HEK293 (cell line): ENCODE data around the gene ZSCAN12.
"Not testable (repeated sequence)": the region's sequence is repeated elsewhere in the genome, so short reads cannot be mapped to it uniquely, and the experiment has no call there.

Source experiments
- CTCF ChIA-PET: fragments of 350-600 bp; formaldehyde crosslinking; extraction: SDS; loops from one replicate; lab custom pipeline; 2021; ENCODE audit warnings: antibody characterized with exemption; lab: Yijun Ruan, JAX
- POLR2A ChIA-PET: fragments of 300-600 bp; formaldehyde crosslinking; extraction: SDS; loops from one replicate; lab custom pipeline; 2020; ENCODE audit warnings: antibody characterized with exemption, inconsistent platforms; lab: Yijun Ruan, JAX
- H3K27ac ChIP-seq: fragments of 200-500 bp; sonication (Bioruptor generic); 2 replicates; pipeline ENCODE4 v1.5.1; 2014; ENCODE audit warnings: low read depth, low read length, control low read depth, inconsistent platforms; ENCODE audit errors: extremely low read depth
- H3K36me3 ChIP-seq, 2 experiments: fragments of 200-500 bp in 1 of 2; sonication (Bioruptor generic) in 1 of 2; 1 replicate in 1 of 2; 2 replicates in 1 of 2; pipeline ENCODE4 v1.5.1; 2014 to 2017; ENCODE audit warnings: inconsistent platforms in 2 of 2, low read length in 2 of 2; ENCODE audit not compliant: control insufficient read depth in 2 of 2, insufficient read depth in 1 of 2
- H3K4me1 ChIP-seq: fragments of 200-500 bp; sonication (Bioruptor generic); 2 replicates; pipeline ENCODE4 v1.5.1; 2014; ENCODE audit warnings: mild to moderate bottlenecking, low read length, inconsistent platforms; ENCODE audit not compliant: control insufficient read depth, insufficient read depth
- H3K4me3 ChIP-seq: 2 replicates; pipeline ENCODE4 v1.5.1; 2011; ENCODE audit warnings: low read depth, mild to moderate bottlenecking, control low read depth, low read length, moderate library complexity
- H3K9me3 ChIP-seq: fragments of 200-500 bp; sonication (Bioruptor generic); 2 replicates; pipeline ENCODE4 v1.5.1; 2014; ENCODE audit warnings: low read depth, low read length, inconsistent platforms; ENCODE audit not compliant: control insufficient read depth, insufficient read depth
- GLIS1 ChIP-seq: fragments of 450-650 bp; formaldehyde crosslinking; IDR thresholded peaks from 2 replicates; pipeline ENCODE4 v1.5.1; 2016; ENCODE audit warnings: missing biosample characterization, missing genetic modification characterization
- KLF10 ChIP-seq: fragments of 450-650 bp; IDR thresholded peaks from 2 replicates; pipeline ENCODE4 v1.5.1; 2018; ENCODE audit warnings: missing biosample characterization, mild to moderate bottlenecking, missing genetic modification characterization
- KLF7 ChIP-seq: fragments of 450-650 bp; formaldehyde crosslinking; IDR thresholded peaks from 2 replicates; pipeline ENCODE4 v1.5.1; 2016; ENCODE audit warnings: missing biosample characterization, missing genetic modification characterization, borderline replicate concordance
- SP2 ChIP-seq: fragments of 450-650 bp; formaldehyde crosslinking; IDR thresholded peaks from 2 replicates; pipeline ENCODE4 v1.5.1; 2016; ENCODE audit warnings: missing biosample characterization, missing genetic modification characterization
- YY1 ChIP-seq: fragments of 450-650 bp; formaldehyde crosslinking; IDR thresholded peaks from 2 replicates; pipeline ENCODE4 v1.5.1; 2018; ENCODE audit warnings: missing biosample characterization, missing genetic modification characterization
- ZBTB17 ChIP-seq: fragments of 450-650 bp; formaldehyde crosslinking; IDR thresholded peaks from 2 replicates; pipeline ENCODE4 v1.5.1; 2016; ENCODE audit warnings: missing biosample characterization, missing genetic modification characterization
- ZFP3 ChIP-seq: fragments of 450-650 bp; formaldehyde crosslinking; IDR thresholded peaks from 2 replicates; pipeline ENCODE4 v1.5.1; 2016; ENCODE audit warnings: low read depth, missing biosample characterization, missing genetic modification characterization
- ZNF112 ChIP-seq: fragments of 450-650 bp; formaldehyde crosslinking; IDR thresholded peaks from 2 replicates; pipeline ENCODE4 v1.5.0; 2017; ENCODE audit warnings: missing biosample characterization, missing genetic modification characterization
- ZNF223 ChIP-seq: fragments of 450-650 bp; formaldehyde crosslinking; IDR thresholded peaks from 2 replicates; pipeline ENCODE4 v1.5.1; 2016; ENCODE audit warnings: missing biosample characterization, missing genetic modification characterization
- ZNF24 ChIP-seq: fragments of 450-650 bp; formaldehyde crosslinking; IDR thresholded peaks from 2 replicates; pipeline ENCODE4 v1.5.1; 2016; ENCODE audit warnings: missing biosample characterization, missing genetic modification characterization
- ZNF324 ChIP-seq: fragments of 450-650 bp; formaldehyde crosslinking; IDR thresholded peaks from 2 replicates; pipeline ENCODE4 v1.5.1; 2016; ENCODE audit warnings: missing biosample characterization, missing genetic modification characterization
- ZNF555 ChIP-seq: fragments of 450-650 bp; formaldehyde crosslinking; conservative IDR thresholded peaks from 2 replicates; pipeline ENCODE4 v1.5.1; 2017; ENCODE audit warnings: missing biosample characterization, mild to moderate bottlenecking, missing genetic modification characterization, inconsistent platforms
- ZNF571 ChIP-seq: fragments of 450-650 bp; formaldehyde crosslinking; IDR thresholded peaks from 2 replicates; pipeline ENCODE4 v1.5.0; 2017; ENCODE audit warnings: missing biosample characterization, missing genetic modification characterization
- ZNF791 ChIP-seq: fragments of 450-650 bp; formaldehyde crosslinking; IDR thresholded peaks from 2 replicates; pipeline ENCODE4 v1.5.1; 2016; ENCODE audit warnings: missing biosample characterization, missing genetic modification characterization
- ZSCAN30 ChIP-seq: fragments of 450-650 bp; IDR thresholded peaks from 2 replicates; pipeline ENCODE4 v1.5.1; 2018; ENCODE audit warnings: missing biosample characterization, mild to moderate bottlenecking, missing genetic modification characterization, moderate library complexity
- TF ChIP-seq, protein P1 (sequence below): fragments of 450-650 bp; formaldehyde crosslinking; IDR thresholded peaks from 2 replicates; pipeline ENCODE4 v1.5.1; 2016; ENCODE audit warnings: missing biosample characterization, missing genetic modification characterization
- TF ChIP-seq, protein P2 (sequence below): fragments of 450-650 bp; formaldehyde crosslinking; IDR thresholded peaks from 2 replicates; pipeline ENCODE4 v1.5.1; 2016; ENCODE audit warnings: missing biosample characterization, missing genetic modification characterization
- TF ChIP-seq, protein P3 (sequence below): fragments of 450-650 bp; formaldehyde crosslinking; IDR thresholded peaks from 2 replicates; pipeline ENCODE4 v1.5.1; 2017; ENCODE audit warnings: missing biosample characterization, missing genetic modification characterization
- TF ChIP-seq, protein P4 (sequence below): fragments of 450-650 bp; IDR thresholded peaks from 2 replicates; pipeline ENCODE4 v1.5.1; 2018; ENCODE audit warnings: missing biosample characterization, missing genetic modification characterization
- TF ChIP-seq, protein P5 (sequence below): fragments of 450-650 bp; formaldehyde crosslinking; IDR thresholded peaks from 2 replicates; pipeline ENCODE4 v1.5.1; 2016; ENCODE audit warnings: missing biosample characterization, missing genetic modification characterization
- TF ChIP-seq, protein P6 (sequence below): fragments of 450-650 bp; formaldehyde crosslinking; IDR thresholded peaks from 2 replicates; pipeline ENCODE4 v1.5.1; 2016; ENCODE audit warnings: missing biosample characterization, missing genetic modification characterization, low read depth

Gene ZSCAN12

DNA sequence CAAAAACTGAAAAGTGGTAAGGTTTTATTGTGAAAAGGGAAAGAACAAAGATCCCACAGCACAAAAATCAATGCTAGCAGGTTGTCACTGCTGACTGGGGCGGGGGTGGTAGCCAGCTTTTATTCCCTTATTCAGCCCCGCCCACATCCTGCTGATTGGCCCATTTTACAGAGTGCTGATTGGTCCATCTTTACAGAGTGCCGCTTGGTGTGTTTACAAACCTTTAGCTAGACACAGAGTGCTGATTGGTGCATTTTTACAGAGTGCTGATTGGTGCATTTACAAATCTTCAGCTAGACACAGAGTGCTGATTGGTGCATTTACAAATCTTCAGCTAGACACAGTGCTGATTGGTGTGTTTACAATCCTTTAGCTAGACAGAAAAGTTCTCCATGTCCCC lies 45.2 kb upstream of the ZSCAN12 start:
- POLR2A ChIA-PET = interaction anchor here (1.1 kb wide), 1 partner anchor 142 kb away, joined by 3 read pairs; a partner anchor contains a TSS
- H3K9me3 ChIP-seq, H3K4me1 ChIP-seq, H3K36me3 ChIP-seq, H3K27ac ChIP-seq, H3K4me3 ChIP-seq: not testable (repeated sequence)
- CTCF ChIA-PET = interaction anchor here (1.4 kb wide), 1 partner anchor 98 kb away, joined by 4 read pairs; no protein-coding TSS in a partner anchor
- TF ChIP-seq SP2 (tag by site-specific recombination) = peak; percentile 54

DNA sequence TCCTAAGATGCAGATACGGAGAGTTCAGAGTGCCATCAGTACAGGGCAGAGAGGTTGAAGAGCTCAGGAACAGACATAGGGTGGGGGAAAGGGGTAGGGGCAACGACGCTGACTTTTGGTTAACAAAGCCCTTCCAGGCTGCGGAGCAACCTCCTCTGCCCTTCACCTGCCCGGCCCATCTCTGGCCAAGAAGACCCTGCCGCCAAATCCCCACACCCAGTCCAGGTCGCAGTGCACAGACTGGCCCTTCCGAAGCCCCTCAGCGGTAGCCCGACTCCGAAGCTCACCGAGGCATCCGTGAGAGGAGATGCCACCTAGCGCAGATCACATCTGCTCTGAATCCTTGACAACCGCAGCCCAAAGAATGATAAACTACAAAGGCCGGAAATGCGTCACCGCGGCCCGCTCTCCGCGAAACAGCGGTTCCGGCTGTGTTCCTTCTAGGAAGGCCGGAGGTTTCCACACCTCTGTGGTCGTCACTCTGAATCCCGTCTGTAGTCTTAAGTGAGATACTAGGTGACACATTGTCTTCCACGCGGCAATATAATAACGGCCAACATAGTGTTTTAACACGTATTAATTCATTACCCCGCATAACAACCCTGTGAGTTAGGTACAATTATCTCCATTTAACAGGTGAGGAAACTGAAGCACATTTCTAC lies 43.7 kb upstream of the ZSCAN12 start, which contains the start of gene ZSCAN23:
Gene ZSCAN23, minus strand, starts transcription at position 380 of the 662 bp plus-strand sequence. CDS start 7,225 bp downstream, outside the sequence.
- ChIA-PET CTCF (interaction anchor here (1.5 kb wide), 1 partner anchor 99 kb away, joined by 3 read pairs; no protein-coding TSS in a partner anchor), POLR2A (interaction anchor here (0.6 to 2.3 kb wide), 15 partner anchors 9 to 605 kb away, joined by 3 to 8 read pairs (median 3); partner anchors contain the start of genes ZKSCAN3 and ZSCAN12)
- Histone ChIP-seq H3K36me3 (peaks cover 0 to 4% of the 10 kb centered on the region in 2 experiments; a peak in 1 of 3 replicates), H3K9me3 (no peaks in the 10 kb centered on the region), H3K4me3 (peak within 1 kb of the TSS; percentile 83), H3K27ac (no peak within 1 kb of the TSS; the same call in 1 of the 2 replicates), H3K4me1 (peaks cover 2% of the 10 kb centered on the region; the same call in 1 of the 2 replicates)
- TF ChIP-seq ZNF791 (tag by site-specific recombination) = no peak
- TF ChIP-seq, protein P1, sequence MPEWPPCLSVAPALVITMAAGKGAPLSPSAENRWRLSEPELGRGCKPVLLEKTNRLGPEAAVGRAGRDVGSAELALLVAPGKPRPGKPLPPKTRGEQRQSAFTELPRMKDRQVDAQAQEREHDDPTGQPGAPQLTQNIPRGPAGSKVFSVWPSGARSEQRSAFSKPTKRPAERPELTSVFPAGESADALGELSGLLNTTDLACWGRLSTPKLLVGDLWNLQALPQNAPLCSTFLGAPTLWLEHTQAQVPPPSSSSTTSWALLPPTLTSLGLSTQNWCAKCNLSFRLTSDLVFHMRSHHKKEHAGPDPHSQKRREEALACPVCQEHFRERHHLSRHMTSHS (tag by site-specific recombination) = no peak
- TF ChIP-seq ZNF571 (tag by site-specific recombination) = no peak
- TF ChIP-seq ZSCAN30 = peak; percentile 77; the same call in 1 of the 2 replicates
- TF ChIP-seq SP2 (tag by site-specific recombination) = peak; percentile 83
- TF ChIP-seq ZNF24 (tag by site-specific recombination) = no peak
- TF ChIP-seq, protein P2, sequence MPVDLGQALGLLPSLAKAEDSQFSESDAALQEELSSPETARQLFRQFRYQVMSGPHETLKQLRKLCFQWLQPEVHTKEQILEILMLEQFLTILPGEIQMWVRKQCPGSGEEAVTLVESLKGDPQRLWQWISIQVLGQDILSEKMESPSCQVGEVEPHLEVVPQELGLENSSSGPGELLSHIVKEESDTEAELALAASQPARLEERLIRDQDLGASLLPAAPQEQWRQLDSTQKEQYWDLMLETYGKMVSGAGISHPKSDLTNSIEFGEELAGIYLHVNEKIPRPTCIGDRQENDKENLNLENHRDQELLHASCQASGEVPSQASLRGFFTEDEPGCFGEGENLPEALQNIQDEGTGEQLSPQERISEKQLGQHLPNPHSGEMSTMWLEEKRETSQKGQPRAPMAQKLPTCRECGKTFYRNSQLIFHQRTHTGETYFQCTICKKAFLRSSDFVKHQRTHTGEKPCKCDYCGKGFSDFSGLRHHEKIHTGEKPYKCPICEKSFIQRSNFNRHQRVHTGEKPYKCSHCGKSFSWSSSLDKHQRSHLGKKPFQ (tag by site-specific recombination) = no peak
- TF ChIP-seq ZNF223 (tag by site-specific recombination) = no peak
- no peak for TF ChIP-seq ZNF112 (tag by site-specific recombination)
- no peak for TF ChIP-seq ZNF555 (tag by site-specific recombination)
- TF ChIP-seq ZNF324 (tag by site-specific recombination) = 0 out of 2 replicates have a peak, but pooled peaks have one; percentile 32
- no peak for TF ChIP-seq KLF10
- TF ChIP-seq GLIS1 (tag by site-specific recombination) = no peak
- TF ChIP-seq, protein P3, sequence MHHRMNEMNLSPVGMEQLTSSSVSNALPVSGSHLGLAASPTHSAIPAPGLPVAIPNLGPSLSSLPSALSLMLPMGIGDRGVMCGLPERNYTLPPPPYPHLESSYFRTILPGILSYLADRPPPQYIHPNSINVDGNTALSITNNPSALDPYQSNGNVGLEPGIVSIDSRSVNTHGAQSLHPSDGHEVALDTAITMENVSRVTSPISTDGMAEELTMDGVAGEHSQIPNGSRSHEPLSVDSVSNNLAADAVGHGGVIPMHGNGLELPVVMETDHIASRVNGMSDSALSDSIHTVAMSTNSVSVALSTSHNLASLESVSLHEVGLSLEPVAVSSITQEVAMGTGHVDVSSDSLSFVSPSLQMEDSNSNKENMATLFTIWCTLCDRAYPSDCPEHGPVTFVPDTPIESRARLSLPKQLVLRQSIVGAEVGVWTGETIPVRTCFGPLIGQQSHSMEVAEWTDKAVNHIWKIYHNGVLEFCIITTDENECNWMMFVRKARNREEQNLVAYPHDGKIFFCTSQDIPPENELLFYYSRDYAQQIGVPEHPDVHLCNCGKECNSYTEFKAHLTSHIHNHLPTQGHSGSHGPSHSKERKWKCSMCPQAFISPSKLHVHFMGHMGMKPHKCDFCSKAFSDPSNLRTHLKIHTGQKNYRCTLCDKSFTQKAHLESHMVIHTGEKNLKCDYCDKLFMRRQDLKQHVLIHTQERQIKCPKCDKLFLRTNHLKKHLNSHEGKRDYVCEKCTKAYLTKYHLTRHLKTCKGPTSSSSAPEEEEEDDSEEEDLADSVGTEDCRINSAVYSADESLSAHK (tag by site-specific recombination) = 0 out of 2 replicates have a peak, but pooled peaks have one; percentile 36
- TF ChIP-seq, protein P4, sequence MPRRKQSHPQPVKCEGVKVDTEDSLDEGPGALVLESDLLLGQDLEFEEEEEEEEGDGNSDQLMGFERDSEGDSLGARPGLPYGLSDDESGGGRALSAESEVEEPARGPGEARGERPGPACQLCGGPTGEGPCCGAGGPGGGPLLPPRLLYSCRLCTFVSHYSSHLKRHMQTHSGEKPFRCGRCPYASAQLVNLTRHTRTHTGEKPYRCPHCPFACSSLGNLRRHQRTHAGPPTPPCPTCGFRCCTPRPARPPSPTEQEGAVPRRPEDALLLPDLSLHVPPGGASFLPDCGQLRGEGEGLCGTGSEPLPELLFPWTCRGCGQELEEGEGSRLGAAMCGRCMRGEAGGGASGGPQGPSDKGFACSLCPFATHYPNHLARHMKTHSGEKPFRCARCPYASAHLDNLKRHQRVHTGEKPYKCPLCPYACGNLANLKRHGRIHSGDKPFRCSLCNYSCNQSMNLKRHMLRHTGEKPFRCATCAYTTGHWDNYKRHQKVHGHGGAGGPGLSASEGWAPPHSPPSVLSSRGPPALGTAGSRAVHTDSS (tag by site-specific recombination) = peak; percentile 16; the same call in 1 of the 2 replicates
- TF ChIP-seq YY1 (tag by site-specific recombination) = no peak
- no peak for TF ChIP-seq KLF7 (tag by site-specific recombination)
- TF ChIP-seq, protein P5, sequence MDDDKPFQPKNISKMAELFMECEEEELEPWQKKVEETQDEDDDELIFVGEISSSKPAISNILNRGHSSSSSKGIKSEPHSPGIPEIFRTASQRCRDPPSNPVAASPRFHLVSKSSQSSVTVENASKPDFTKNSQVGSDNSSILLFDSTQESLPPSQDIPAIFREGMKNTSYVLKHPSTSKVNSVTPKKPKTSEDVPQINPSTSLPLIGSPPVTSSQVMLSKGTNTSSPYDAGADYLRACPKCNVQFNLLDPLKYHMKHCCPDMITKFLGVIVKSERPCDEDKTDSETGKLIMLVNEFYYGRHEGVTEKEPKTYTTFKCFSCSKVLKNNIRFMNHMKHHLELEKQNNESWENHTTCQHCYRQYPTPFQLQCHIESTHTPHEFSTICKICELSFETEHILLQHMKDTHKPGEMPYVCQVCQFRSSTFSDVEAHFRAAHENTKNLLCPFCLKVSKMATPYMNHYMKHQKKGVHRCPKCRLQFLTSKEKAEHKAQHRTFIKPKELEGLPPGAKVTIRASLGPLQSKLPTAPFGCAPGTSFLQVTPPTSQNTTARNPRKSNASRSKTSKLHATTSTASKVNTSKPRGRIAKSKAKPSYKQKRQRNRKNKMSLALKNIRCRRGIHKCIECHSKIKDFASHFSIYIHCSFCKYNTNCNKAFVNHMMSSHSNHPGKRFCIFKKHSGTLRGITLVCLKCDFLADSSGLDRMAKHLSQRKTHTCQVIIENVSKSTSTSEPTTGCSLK = no peak
- TF ChIP-seq ZFP3 (tag by site-specific recombination) = no peak
- TF ChIP-seq, protein P6, sequence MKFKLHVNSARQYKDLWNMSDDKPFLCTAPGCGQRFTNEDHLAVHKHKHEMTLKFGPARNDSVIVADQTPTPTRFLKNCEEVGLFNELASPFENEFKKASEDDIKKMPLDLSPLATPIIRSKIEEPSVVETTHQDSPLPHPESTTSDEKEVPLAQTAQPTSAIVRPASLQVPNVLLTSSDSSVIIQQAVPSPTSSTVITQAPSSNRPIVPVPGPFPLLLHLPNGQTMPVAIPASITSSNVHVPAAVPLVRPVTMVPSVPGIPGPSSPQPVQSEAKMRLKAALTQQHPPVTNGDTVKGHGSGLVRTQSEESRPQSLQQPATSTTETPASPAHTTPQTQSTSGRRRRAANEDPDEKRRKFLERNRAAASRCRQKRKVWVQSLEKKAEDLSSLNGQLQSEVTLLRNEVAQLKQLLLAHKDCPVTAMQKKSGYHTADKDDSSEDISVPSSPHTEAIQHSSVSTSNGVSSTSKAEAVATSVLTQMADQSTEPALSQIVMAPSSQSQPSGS (tag by site-specific recombination) = no peak
- TF ChIP-seq ZBTB17 = peak; percentile 97
